ENCODE data around the gene PPP4R3A. TPM values are rescaled to one million over a fixed set of nuclear protein-coding genes. Genes with fewer than 3 reads are reported as not detected.
"Not testable (repeated sequence)": the region's sequence is repeated elsewhere in the genome, so short reads cannot be mapped to it uniquely, and the experiment has no call there.

Gene PPP4R3A
- total RNA-seq, 2 experiments from 2014 or later, result 106 to 111 TPM

GRCh38 chr14:91438845-91439244 is 71.3 kb downstream of the PPP4R3A start:
- intact Hi-C loops (cut with micrococcal nuclease), result no loop called here
- no peak for TF ChIP-seq CTCF (IDR thresholded peaks at IDR 0.05)
- Mint-ChIP-seq H3K27me3 (peaks cover 3% of the 10 kb centered on the region), H3K36me3 (ENCODE audit: low read depth) (peaks cover 3% of the 10 kb centered on the region), H3K4me3 (no peak overlapping the region), H3K4me1 (ENCODE audit: low read depth) (no peaks in the 10 kb centered on the region), H3K9me3 (no peaks in the 10 kb centered on the region), H3K27ac (no peak overlapping the region)
- DNase-seq (no peak), ATAC-seq (no peak)
- ChIA-PET CTCF (interaction anchor here (1.2 to 1.6 kb wide), 2 partner anchors 12 to 558 kb away, joined by 3 to 5 read pairs; no protein-coding TSS in a partner anchor), POLR2A (interaction anchor here (0.5 to 1.6 kb wide), 2 partner anchors 26 to 260 kb away, joined by 3 to 4 read pairs; no protein-coding TSS in a partner anchor)

- ATAC-seq; H3K27me3 Mint-ChIP-seq; DNase-seq; intact Hi-C loops (cut with micrococcal nuclease); H3K4me3 Mint-ChIP-seq; H3K36me3 Mint-ChIP-seq (ENCODE audit: low read depth); CTCF ChIA-PET; POLR2A ChIA-PET; H3K4me1 Mint-ChIP-seq (ENCODE audit: low read depth); H3K27ac Mint-ChIP-seq; H3K9me3 Mint-ChIP-seq: not testable (repeated sequence)
Observed at GRCh38 chr14:91436266-91436665, 73.8 kb downstream of the PPP4R3A start.

GRCh38 chr14:91429385-91429784 is 80.7 kb downstream of the PPP4R3A start:
- DNase-seq (no peak), ATAC-seq (no peak)
- no peak for TF ChIP-seq CTCF (IDR thresholded peaks at IDR 0.05)
- no peaks in the 10 kb centered on the region for H3K27me3 Mint-ChIP-seq
- intact Hi-C loops (cut with micrococcal nuclease), result no loop called here
- no peaks in the 10 kb centered on the region for H3K36me3 Mint-ChIP-seq (ENCODE audit: low read depth)
- H3K4me3 Mint-ChIP-seq, result no peak overlapping the region
- POLR2A ChIA-PET, result no interaction called here
- CTCF ChIA-PET, result no interaction called here
- no peak overlapping the region for H3K27ac Mint-ChIP-seq
- peaks cover 18% of the 10 kb centered on the region for H3K4me1 Mint-ChIP-seq (ENCODE audit: low read depth)
- peaks cover 1% of the 10 kb centered on the region for H3K9me3 Mint-ChIP-seq

- peaks cover 18% of the 10 kb centered on the region for H3K4me1 Mint-ChIP-seq (ENCODE audit: low read depth)
- ATAC-seq; DNase-seq; H3K4me3 Mint-ChIP-seq; intact Hi-C loops (cut with micrococcal nuclease); H3K27ac Mint-ChIP-seq; H3K36me3 Mint-ChIP-seq (ENCODE audit: low read depth); H3K9me3 Mint-ChIP-seq; H3K27me3 Mint-ChIP-seq; CTCF ChIA-PET: not testable (repeated sequence)
- POLR2A ChIA-PET, result interaction anchor here (1.1 kb wide), 1 partner anchor 10 kb away, joined by 4 read pairs; no protein-coding TSS in a partner anchor
Observed at GRCh38 chr14:91428931-91429330, 81.2 kb downstream of the PPP4R3A start.

GRCh38 chr14:91425531-91425944 is 84.6 kb downstream of the PPP4R3A start:
- H3K36me3 Mint-ChIP-seq (ENCODE audit: low read depth); H3K9me3 Mint-ChIP-seq; H3K27ac Mint-ChIP-seq; DNase-seq; intact Hi-C loops (cut with micrococcal nuclease); H3K4me3 Mint-ChIP-seq; H3K27me3 Mint-ChIP-seq; ATAC-seq: not testable (repeated sequence)
- POLR2A ChIA-PET, result interaction anchor here (1.0 kb wide), 2 partner anchors 16 to 52 kb away, joined by 3 read pairs; no protein-coding TSS in a partner anchor
- peaks cover 18% of the 10 kb centered on the region for H3K4me1 Mint-ChIP-seq (ENCODE audit: low read depth)
- CTCF ChIA-PET, result interaction anchor here (0.6 to 3.3 kb wide), 3 partner anchors 98 to 106 kb away, joined by 3 to 13 read pairs (median 5); no protein-coding TSS in a partner anchor

- H3K27me3 Mint-ChIP-seq, result no peaks in the 10 kb centered on the region
- H3K36me3 Mint-ChIP-seq (ENCODE audit: low read depth), result no peaks in the 10 kb centered on the region
- TF ChIP-seq CTCF (IDR thresholded peaks at IDR 0.05), result no peak
- no peak for ATAC-seq
- CTCF ChIA-PET, result interaction anchor here (0.6 to 3.3 kb wide), 6 partner anchors 47 to 159 kb away, joined by 3 to 13 read pairs (median 4); no protein-coding TSS in a partner anchor
- POLR2A ChIA-PET, result interaction anchor here (1.0 kb wide), 2 partner anchors 17 to 53 kb away, joined by 3 read pairs; no protein-coding TSS in a partner anchor
- peaks cover 1% of the 10 kb centered on the region for H3K9me3 Mint-ChIP-seq
- H3K4me3 Mint-ChIP-seq, result no peak overlapping the region
- no peak overlapping the region for H3K27ac Mint-ChIP-seq
- H3K4me1 Mint-ChIP-seq (ENCODE audit: low read depth), result peaks cover 18% of the 10 kb centered on the region
- intact Hi-C loops (cut with micrococcal nuclease), result no loop called here
- no peak for DNase-seq
Observed at GRCh38 chr14:91424813-91425530, 85.1 kb downstream of the PPP4R3A start.

All from activated CD8-positive, alpha-beta T cell treated with anti-CD3 and anti-CD28 coated beads for 36 hours (primary cell).